Activated CD4-positive, alpha-beta T cell treated with anti-CD3 and anti-CD28 coated beads for 36 hours (primary cell): Measurements from ENCODE around the gene RNF5. TPM values are rescaled to one million over a fixed set of nuclear protein-coding genes. Genes with fewer than 3 reads are reported as not detected.

Source experiments
- microRNA-seq: library from miRNA; unstranded; fragments of <30 nt; microRNA quantifications from one replicate; pipeline ENCODE4 v1.2.0, GENCODE V29; 2021; ENCODE audit warnings: borderline replicate concordance
- total RNA-seq, 2 experiments: library from RNA; stranded (reverse); gene quantifications; one replicate each; pipeline ENCODE4 v1.2.3, GENCODE V29; 2021

The RNF5 gene
- total RNA-seq, 2 experiments from 2014 or later, result 51.7 to 65.6 TPM

Small RNAs within 50 kb of the gene (microRNA-seq; reads per million reads assigned to microRNA genes)
- 4.2 reads per million, percentile 10 among the genes with 10 or more reads in this experiment for gene MIR6721
- not detected for gene MIR6833

Other genes with a start within 250 kb of the RNF5 start
- under 1 TPM; 0.69 to 0.96 TPM for gene CFB, start 232.3 kb upstream of the RNF5 start, total RNA-seq
- 10 to 100 TPM; 74.3 to 95.1 TPM for gene NELFE, start 219.4 kb upstream of the RNF5 start, total RNA-seq
- gene SKIC2, start 219.2 kb upstream of the RNF5 start, total RNA-seq, result 100 to 1,000 TPM in 1 of 2 experiments, 10 to 100 TPM in 1; 90.2 to 104 TPM
- 10 to 100 TPM; 12.6 to 13.9 TPM for gene DXO, start 206.3 kb upstream of the RNF5 start, total RNA-seq
- gene C4A, start 196.3 kb upstream of the RNF5 start, total RNA-seq, result 1 to 10 TPM; 3.4 to 3.9 TPM
- 1 to 10 TPM; 2.8 to 2.9 TPM for gene C4B, start 163.6 kb upstream of the RNF5 start, total RNA-seq
- under 1 TPM in 1 of 2 experiments, not detected in 1; 0.47 TPM for gene CYP21A2, start 140.0 kb upstream of the RNF5 start, total RNA-seq
- 1 to 10 TPM; 3.5 to 3.8 TPM for gene TNXB, start 69.1 kb upstream of the RNF5 start, total RNA-seq
- 10 to 100 TPM; 60.2 to 63.4 TPM for gene ATF6B, start 50.2 kb upstream of the RNF5 start, total RNA-seq
- 1 to 10 TPM; 5.2 to 5.7 TPM for gene FKBPL, start 48.1 kb upstream of the RNF5 start, total RNA-seq
- under 1 TPM; 0.43 to 0.79 TPM for gene PRRT1, start 26.5 kb upstream of the RNF5 start, total RNA-seq
- gene PPT2, start 24.3 kb upstream of the RNF5 start, total RNA-seq, result 10 to 100 TPM in 1 of 2 experiments, 1 to 10 TPM in 1; 9.9 to 10.1 TPM
- 10 to 100 TPM in 1 of 2 experiments, 1 to 10 TPM in 1; 9.1 to 10.9 TPM for gene EGFL8, start 13.8 kb upstream of the RNF5 start, total RNA-seq
- gene AGPAT1, start 2.3 kb upstream of the RNF5 start, total RNA-seq, result 10 to 100 TPM; 30.4 to 30.5 TPM
- gene AGER, start 5.8 kb downstream of the RNF5 start, total RNA-seq, result 10 to 100 TPM; 24.4 to 28.0 TPM
- gene PBX2, start 11.8 kb downstream of the RNF5 start, total RNA-seq, result 10 to 100 TPM; 64.9 to 77.9 TPM
- 10 to 100 TPM; 82.6 to 94.8 TPM for gene GPSM3, start 14.2 kb downstream of the RNF5 start, total RNA-seq
- gene NOTCH4, start 45.7 kb downstream of the RNF5 start, total RNA-seq, result 1 to 10 TPM in 1 of 2 experiments, under 1 TPM in 1; 0.69 to 1.1 TPM
- not detected for gene TSBP1, start 193.5 kb downstream of the RNF5 start, total RNA-seq
- not detected for gene BTNL2, start 228.8 kb downstream of the RNF5 start, total RNA-seq